ENCODE results near the gene ARHGAP6. TPM values are rescaled to one million over a fixed set of nuclear protein-coding genes. Genes with fewer than 3 reads are reported as not detected.

ARHGAP6 gene
- total RNA-seq, 2 donors from 2014 or later = 0.30 to 16.1 TPM

GRCh38 chrX:11100281-11101035 is 565.3 kb downstream of the ARHGAP6 start:
- no peaks in the 10 kb centered on the region for H3K4me1 Mint-ChIP-seq
- ATAC-seq = no peak
- DNase-seq = no peak
- H3K27ac Mint-ChIP-seq = no peak overlapping the region
- H3K27me3 Mint-ChIP-seq = no peaks in the 10 kb centered on the region
- no peaks in the 10 kb centered on the region for H3K36me3 Mint-ChIP-seq (ENCODE audit: low read depth)
- no peak overlapping the region for H3K4me3 Mint-ChIP-seq
- H3K9me3 ChIP-seq (ENCODE audit: control insufficient read depth, low read length, poor library complexity, severe bottlenecking) = no peaks in the 10 kb centered on the region

GRCh38 chrX:11099465-11099864 is 566.3 kb downstream of the ARHGAP6 start:
- Mint-ChIP-seq H3K27me3 (no peaks in the 10 kb centered on the region), H3K36me3 (ENCODE audit: low read depth) (no peaks in the 10 kb centered on the region), H3K4me3 (no peak overlapping the region), H3K4me1 (no peaks in the 10 kb centered on the region), H3K27ac (no peak overlapping the region)
- H3K9me3 ChIP-seq (ENCODE audit: control insufficient read depth, low read length, poor library complexity, severe bottlenecking) = no peaks in the 10 kb centered on the region
- DNase-seq (no peak), ATAC-seq (no peak)

GRCh38 chrX:11097933-11098332 is 567.8 kb downstream of the ARHGAP6 start:
- ATAC-seq (no peak), DNase-seq (no peak)
- no peak overlapping the region for H3K4me3 Mint-ChIP-seq
- H3K27me3 Mint-ChIP-seq = no peaks in the 10 kb centered on the region
- no peak overlapping the region for H3K27ac Mint-ChIP-seq
- no peaks in the 10 kb centered on the region for H3K9me3 ChIP-seq (ENCODE audit: control insufficient read depth, low read length, poor library complexity, severe bottlenecking)
- H3K4me1 Mint-ChIP-seq = no peaks in the 10 kb centered on the region
- H3K36me3 Mint-ChIP-seq (ENCODE audit: low read depth) = no peaks in the 10 kb centered on the region

- H3K27me3 Mint-ChIP-seq = no peaks in the 10 kb centered on the region
- H3K9me3 ChIP-seq (ENCODE audit: control insufficient read depth, low read length, poor library complexity, severe bottlenecking) = no peaks in the 10 kb centered on the region
- H3K4me3 Mint-ChIP-seq = no peak overlapping the region
These were observed 575.9 kb downstream of the ARHGAP6 start for GRCh38 chrX:11089802-11090201.

More at GRCh38 chrX:11089802-11090201, 575.9 kb downstream of the ARHGAP6 start:
- H3K4me1 Mint-ChIP-seq = no peaks in the 10 kb centered on the region
- H3K27ac Mint-ChIP-seq = no peak overlapping the region
- ATAC-seq (no peak), DNase-seq (no peak)
- H3K36me3 Mint-ChIP-seq (ENCODE audit: low read depth) = no peaks in the 10 kb centered on the region

Other genes with a start within 250 kb of the ARHGAP6 start
- 10 to 100 TPM; 86.2 to 86.3 TPM for gene MSL3, start 92.3 kb upstream of the ARHGAP6 start, total RNA-seq